Occipital lobe (tissue), 2 donors: ENCODE results near the gene ANKUB1. TPM values are rescaled to one million over a fixed set of nuclear protein-coding genes. Genes with fewer than 3 reads are reported as not detected.

Experiments
- DNase-seq: peaks from one replicate; lab custom pipeline; 2025; lab: John Stamatoyannopoulos, UW
- total RNA-seq: library from RNA; depleted of rRNA; stranded (reverse); fragments of >200 nt; gene quantifications from one replicate; pipeline ENCODE4 v1.2.3, GENCODE V29; 2014

Gene ANKUB1
- total RNA-seq, 1 donor from 2014 or later, result 0.78 TPM

GRCh38 chr3:149810846-149811245 is 18.5 kb upstream of the ANKUB1 start:
- no peak for DNase-seq

DNA sequence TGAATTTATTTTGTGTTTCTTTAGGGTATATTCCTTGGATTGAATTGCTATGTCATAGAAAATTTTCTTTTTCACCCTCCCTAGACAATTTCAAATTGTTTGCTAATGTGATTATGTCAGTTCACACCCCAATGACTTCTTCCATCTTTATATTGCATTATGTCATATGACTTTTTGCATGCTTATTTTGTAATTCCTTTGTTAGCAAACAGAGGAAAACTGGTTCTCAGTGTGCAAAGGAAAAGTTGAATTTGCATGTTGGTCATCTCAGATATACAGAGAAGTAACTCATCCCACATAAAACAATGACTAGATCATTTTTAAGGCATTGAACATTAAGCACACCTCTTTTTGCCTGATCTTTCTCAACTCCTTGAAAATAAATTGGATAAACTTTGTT is 17.3 kb upstream of the ANKUB1 start:
- no peak for DNase-seq

- peak; percentile 65 for DNase-seq
Measured at GRCh38 chr3:149808209-149808829, 16.0 kb upstream of the ANKUB1 start.

DNA sequence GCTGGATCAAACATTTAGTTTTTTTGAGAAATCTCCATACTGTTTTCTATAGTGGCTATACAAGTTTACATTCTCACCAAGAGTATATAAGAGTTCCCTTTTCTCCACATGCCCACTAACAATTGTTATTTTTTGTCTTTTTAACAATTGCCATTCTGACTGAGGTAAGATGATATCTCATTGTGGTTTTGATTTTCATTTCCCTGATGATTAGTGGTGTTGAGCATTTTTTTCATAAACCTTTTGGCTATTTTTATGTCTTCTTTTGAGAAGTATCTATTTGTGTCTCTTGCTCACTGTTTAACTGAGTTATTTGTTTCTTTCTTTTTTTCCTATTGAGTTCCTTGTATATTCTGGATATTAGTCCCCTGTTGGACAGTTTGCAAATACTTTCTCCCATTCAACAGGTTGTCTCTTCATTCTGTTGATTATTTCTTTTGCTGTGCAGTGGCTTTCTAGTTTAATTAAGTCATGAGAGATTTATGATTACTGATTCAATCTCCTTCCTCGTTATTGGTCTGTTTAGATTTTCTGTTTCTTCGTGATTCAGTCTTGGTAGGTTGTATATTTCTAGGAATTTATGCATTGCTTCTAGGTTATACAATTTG is 13.9 kb upstream of the ANKUB1 start:
- no peak for DNase-seq

DNA sequence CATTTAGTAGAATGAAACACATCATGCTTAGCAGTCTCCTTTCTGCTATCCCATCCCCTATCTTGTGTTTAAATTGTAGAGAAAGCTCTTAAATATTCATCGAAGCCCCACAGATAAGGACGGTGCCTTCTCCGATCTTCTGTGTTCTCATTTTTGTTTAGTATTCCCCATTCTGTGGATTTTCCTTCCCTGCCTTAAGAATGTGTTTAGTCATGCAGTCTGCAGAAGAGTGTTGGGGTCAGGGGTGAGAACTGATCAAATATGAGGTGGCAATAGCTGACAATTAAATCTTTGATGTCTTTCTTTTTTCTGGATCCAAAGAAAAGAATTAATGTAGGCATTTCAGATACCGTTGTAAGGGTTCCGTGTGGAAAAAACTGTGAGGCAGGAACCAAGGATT is 9.3 kb upstream of the ANKUB1 start:
- no peak for DNase-seq

- DNase-seq, result no peak
Measured at GRCh38 chr3:149801195-149801594, 8.8 kb upstream of the ANKUB1 start.

- DNase-seq, result no peak
Measured at GRCh38 chr3:149800693-149801092, 8.3 kb upstream of the ANKUB1 start.

DNA sequence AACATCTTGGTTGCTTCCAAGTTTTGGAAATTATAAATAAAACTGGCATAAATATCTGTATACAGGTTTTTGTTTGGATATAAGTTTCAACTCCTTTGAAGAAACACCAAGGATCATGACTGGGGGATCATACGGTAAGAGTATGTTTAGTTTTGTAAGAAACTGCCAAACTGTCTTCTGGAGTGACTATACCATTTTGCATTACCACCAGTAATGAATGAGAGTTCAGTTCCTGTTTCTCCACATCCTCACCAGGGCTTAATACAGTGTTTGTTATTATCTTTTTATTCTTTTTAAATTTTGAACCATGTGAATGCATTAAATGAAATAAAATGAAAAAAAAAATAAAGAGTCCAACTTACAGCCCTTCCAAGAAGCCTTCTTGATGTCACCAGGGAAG is 3.7 kb upstream of the ANKUB1 start:
- DNase-seq, result no peak

- DNase-seq, result no peak
Measured at GRCh38 chr3:149790698-149791097, 1.7 kb downstream of the ANKUB1 start.

DNA sequence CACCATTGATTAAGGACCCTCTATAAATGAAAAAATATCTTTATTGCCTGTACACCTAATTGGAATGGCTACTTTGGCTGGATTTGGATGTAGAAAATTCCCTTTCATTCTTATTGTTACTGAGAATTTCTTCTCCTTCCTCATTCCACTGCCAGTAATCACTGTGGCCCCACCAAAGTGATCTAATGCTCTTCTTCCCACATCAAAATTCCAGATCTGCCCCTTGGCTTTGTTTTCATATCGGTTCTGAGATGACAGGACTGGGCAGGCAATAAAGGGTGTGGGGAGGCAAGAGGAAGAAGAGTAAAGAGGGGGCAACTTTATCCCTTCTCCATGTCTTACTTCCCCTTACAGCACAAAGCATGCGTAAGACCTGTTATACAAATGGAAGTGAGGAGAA is 2.1 kb downstream of the ANKUB1 start:
- no peak for DNase-seq

- DNase-seq, result no peak
Measured at GRCh38 chr3:149784064-149784704, 8.2 kb downstream of the ANKUB1 start.

DNA sequence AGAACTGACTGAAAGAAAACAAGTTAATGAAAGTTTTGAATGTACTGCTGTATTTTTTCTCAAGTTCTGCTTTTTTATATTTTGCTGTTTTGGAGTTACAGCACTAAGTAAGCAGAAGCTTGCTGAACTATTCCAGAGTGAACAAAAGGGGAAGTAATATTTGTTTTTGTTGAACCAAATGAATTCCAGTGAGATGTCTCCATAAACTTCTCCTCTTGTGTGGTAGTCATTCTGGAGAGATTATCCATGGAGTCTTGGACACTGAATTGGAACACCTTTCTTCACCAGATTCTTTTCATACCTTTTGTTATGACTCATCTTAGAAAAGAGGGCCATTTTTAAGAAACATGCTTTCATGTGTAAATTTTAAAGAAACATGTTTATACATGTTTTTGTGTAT is 8.8 kb downstream of the ANKUB1 start:
- DNase-seq, result no peak

DNA sequence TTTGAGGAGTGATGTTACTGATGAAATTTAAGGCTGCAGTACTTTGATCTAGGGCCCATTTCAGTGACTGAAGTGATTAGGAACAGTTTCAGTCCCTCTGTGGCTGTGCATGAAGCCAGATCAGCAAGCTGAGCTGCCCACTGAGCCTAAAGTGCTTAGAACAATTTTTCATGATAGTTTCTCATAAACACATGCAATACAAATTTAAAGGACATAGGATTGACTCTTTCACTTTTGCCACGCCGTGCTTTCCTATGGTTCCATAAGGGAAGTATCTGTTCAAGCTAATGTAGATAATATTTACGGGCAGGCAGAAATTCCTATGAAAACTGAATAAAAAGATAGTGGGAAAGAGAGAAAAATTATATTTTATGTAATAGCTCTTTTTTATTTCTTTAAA is 10.6 kb downstream of the ANKUB1 start:
- DNase-seq, result no peak

GRCh38 chr3:149781211-149781610 is 11.1 kb downstream of the ANKUB1 start:
- no peak for DNase-seq

DNA sequence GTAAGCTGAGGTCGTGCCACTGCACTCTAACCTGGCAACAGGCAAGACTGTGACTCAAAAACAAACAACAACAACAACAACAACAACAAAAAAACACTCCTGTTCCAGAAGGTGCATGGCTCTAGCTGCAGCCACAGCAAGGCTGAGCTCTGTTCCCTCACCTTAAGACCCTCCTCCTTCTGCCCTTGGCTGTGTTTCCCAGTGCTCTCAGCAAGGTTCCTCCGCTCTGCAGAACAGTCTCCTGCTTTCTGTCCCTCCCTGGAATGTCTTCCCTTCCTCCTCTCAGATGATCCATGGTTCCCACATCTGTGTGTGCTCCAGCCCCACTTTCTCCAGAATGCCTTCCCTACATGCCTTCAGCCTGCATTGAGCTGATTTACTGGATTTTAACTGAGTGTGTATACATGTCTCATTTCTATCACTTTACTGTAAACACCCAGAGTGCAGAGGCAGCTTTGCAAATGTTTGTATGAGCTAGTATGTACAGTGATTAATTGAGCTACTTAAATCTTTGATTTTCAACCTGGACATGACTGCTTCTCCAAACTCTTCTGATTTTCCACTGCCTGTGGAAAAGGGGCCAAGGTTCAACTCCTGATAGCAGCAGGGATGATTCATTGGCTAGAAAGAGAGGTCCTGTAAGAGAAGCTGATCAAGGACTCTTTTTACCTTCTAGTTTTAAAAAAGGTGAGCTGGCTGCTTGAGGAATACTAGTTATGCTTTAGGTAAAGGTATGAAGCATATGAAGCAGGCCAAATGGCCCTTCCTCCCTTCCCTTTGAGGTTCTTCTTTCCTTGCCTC is 14.7 kb downstream of the ANKUB1 start:
- no peak for DNase-seq

GRCh38 chr3:149776170-149776569 is 16.2 kb downstream of the ANKUB1 start:
- no peak for DNase-seq

DNA sequence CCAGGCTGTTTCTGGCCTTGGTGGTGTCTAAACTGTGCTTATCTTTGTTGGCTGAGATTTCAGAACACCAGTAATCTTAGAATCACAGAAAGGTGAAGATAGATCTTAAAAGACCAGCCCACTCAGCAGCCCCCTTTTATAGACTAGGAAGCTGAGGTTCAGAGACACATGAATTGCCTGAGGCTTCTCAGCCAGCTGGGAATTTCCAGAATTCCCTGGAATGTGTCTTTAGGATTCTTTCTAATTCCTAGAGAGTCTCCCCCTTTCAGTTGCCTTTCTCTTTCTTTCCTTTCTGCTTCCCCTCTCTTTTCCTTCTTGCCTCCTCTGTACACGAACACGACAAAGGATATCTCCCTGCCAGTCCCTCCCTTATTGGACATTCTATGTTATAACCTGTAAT is 19.5 kb downstream of the ANKUB1 start:
- no peak for DNase-seq

- DNase-seq, result no peak
Measured at GRCh38 chr3:149771652-149772271, 20.6 kb downstream of the ANKUB1 start.

DNA sequence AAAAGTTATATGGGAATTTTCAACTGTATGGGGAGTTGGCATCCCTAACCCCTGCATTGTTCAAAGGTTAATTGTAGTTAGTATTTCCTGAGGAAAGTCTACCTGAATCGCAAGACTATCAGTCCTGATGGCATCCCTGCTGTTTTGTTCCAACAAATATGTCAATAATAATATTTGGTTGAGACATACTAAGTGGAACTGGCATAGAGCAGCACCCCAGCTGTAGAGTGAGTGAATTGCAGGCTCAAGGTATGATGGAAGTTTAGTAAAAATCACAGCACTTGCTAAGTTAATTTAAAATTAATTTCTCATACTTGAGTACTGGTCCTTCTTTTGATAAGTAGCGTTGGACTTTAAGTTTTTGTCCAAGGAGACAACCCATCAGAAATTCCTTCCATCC is 22.1 kb downstream of the ANKUB1 start:
- DNase-seq, result no peak

DNA sequence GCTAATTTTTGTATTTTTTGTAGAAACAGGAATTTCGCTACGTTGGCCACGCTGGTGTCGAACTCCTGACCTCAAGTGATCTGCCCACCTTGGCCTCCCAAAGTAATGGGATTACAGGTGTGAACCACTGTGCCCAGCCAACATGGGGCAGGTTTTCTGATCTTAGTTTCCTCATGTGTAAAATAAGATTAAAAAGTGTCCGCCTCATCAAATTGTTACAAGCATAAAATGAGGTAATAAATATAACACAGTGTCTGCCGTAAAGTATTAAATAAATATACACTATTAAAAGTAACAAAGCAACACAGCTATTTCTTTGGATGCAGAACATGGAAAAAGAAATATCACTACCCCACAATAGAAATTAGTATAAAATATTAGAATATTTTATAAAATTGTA is 23.6 kb downstream of the ANKUB1 start:
- no peak for DNase-seq

GRCh38 chr3:149767720-149768119 is 24.6 kb downstream of the ANKUB1 start:
- DNase-seq, result peak; percentile 48

- no peak for DNase-seq
Measured at GRCh38 chr3:149765762-149766334, 26.5 kb downstream of the ANKUB1 start.
